WERI-Rb-1 (cell line): ENCODE data around the gene EVL.

Experiments
- DNase-seq: peaks from one replicate; pipeline ENCODE4 v3.0.0-alpha.2; 2020
- H3K27ac ChIP-seq: fragments of 250-450 bp; sonication (Bioruptor Pico); 2 replicates; pipeline ENCODE4 v1.5.1; 2020; ENCODE audit warnings: mild to moderate bottlenecking, moderate library complexity
- H3K27me3 ChIP-seq: fragments of 250-450 bp; sonication (Bioruptor Pico); 2 replicates; pipeline ENCODE4 v1.5.1; 2021; ENCODE audit warnings: mild to moderate bottlenecking, low read depth, moderate library complexity; ENCODE audit not compliant: insufficient read depth, severe bottlenecking
- H3K36me3 ChIP-seq: fragments of 250-450 bp; sonication (Bioruptor Pico); 2 replicates; pipeline ENCODE4 v1.5.1; 2020; ENCODE audit warnings: mild to moderate bottlenecking, moderate library complexity
- H3K4me3 ChIP-seq: 2 replicates; pipeline ENCODE4 v1.5.1; 2011; ENCODE audit warnings: low read depth, mild to moderate bottlenecking, control low read depth, low read length
- H3K9me3 ChIP-seq: fragments of 250-450 bp; sonication (Bioruptor Pico); 2 replicates; pipeline ENCODE4 v1.5.1; 2021; ENCODE audit warnings: mild to moderate bottlenecking, moderate library complexity; ENCODE audit not compliant: severe bottlenecking
- TF ChIP-seq, protein P1 (sequence below): IDR thresholded peaks from 2 replicates; pipeline ENCODE4 v1.5.1; 2011; ENCODE audit warnings: low read depth, mild to moderate bottlenecking, control low read depth, inconsistent platforms, low read length

The EVL gene, protein sequence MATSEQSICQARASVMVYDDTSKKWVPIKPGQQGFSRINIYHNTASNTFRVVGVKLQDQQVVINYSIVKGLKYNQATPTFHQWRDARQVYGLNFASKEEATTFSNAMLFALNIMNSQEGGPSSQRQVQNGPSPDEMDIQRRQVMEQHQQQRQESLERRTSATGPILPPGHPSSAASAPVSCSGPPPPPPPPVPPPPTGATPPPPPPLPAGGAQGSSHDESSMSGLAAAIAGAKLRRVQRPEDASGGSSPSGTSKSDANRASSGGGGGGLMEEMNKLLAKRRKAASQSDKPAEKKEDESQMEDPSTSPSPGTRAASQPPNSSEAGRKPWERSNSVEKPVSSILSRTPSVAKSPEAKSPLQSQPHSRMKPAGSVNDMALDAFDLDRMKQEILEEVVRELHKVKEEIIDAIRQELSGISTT

DNA sequence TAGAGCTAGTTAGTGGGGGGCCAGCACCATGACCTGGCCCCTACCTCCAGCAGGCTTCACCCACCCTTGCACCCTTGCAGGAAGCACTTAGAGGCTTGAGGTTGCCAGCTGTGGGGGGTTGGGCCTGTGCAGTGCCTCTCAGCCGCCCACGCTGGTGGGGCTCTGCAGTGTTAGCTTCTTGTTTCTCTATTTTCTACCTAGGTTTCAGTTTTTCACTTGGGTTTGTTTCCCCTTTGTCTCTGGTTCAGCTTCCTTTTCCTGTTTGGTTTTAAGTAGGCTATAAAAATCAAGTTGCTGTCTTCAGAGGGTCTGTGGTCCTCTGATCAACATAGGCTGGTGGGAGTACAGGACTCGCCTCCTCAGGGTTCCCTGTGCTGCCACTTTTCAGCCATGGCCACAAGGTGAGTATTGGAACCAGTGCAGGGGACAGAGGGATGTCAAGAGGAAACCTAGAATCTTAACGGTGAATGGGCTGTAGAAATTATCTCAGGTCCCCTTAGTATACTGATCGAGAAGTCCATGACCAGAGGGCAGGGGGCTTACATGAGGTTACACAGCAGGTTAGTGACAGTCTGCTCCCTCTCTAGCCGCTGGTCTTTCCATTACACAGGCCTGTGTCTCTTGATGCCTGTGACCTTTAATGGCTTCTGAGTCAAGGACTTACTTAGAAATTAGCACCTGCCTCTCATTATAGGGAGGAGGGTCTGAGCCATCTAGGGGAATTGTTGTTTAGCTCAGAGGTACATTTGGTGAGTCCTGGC lies at the start of gene EVL:
EVL (plus strand) TSS at position 312 of the 761 bp plus-strand sequence; CDS start at position 391, 79 bp downstream.
- H3K36me3 ChIP-seq, result no peaks in the 10 kb centered on the region
- no peak within 1 kb of the TSS for H3K27ac ChIP-seq
- no peak for DNase-seq
- H3K9me3 ChIP-seq, result no peaks in the 10 kb centered on the region
- TF ChIP-seq, protein P1, sequence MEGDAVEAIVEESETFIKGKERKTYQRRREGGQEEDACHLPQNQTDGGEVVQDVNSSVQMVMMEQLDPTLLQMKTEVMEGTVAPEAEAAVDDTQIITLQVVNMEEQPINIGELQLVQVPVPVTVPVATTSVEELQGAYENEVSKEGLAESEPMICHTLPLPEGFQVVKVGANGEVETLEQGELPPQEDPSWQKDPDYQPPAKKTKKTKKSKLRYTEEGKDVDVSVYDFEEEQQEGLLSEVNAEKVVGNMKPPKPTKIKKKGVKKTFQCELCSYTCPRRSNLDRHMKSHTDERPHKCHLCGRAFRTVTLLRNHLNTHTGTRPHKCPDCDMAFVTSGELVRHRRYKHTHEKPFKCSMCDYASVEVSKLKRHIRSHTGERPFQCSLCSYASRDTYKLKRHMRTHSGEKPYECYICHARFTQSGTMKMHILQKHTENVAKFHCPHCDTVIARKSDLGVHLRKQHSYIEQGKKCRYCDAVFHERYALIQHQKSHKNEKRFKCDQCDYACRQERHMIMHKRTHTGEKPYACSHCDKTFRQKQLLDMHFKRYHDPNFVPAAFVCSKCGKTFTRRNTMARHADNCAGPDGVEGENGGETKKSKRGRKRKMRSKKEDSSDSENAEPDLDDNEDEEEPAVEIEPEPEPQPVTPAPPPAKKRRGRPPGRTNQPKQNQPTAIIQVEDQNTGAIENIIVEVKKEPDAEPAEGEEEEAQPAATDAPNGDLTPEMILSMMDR, result no peak
- no peaks in the 10 kb centered on the region for H3K27me3 ChIP-seq
- H3K4me3 ChIP-seq, result no peak within 1 kb of the TSS

DNA sequence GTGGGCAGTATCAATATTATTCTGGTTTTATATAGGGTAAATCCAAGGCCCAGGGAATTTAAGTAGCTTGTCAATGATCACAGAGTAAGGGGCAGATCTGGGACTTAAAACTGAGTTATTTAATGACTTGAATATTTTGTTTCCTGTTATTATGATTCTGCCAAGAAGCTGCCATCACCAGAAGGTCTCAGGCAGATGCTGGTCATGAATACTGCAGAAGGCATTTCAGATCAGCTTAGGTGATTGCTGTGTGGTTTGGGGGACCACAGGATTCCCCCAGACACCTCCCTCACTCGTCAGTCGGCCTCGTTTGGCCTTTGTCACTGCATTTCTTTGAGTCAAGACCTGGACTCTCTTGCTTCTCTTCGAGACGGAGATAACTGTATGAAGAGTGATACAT lies 47.7 kb upstream of the EVL start:
- Histone ChIP-seq H3K27ac (no peak overlapping the region), H3K4me3 (no peak overlapping the region), H3K36me3 (no peaks in the 10 kb centered on the region), H3K9me3 (no peaks in the 10 kb centered on the region), H3K27me3 (no peaks in the 10 kb centered on the region)
- TF ChIP-seq, protein P1, result no peak
- DNase-seq, result no peak

DNA sequence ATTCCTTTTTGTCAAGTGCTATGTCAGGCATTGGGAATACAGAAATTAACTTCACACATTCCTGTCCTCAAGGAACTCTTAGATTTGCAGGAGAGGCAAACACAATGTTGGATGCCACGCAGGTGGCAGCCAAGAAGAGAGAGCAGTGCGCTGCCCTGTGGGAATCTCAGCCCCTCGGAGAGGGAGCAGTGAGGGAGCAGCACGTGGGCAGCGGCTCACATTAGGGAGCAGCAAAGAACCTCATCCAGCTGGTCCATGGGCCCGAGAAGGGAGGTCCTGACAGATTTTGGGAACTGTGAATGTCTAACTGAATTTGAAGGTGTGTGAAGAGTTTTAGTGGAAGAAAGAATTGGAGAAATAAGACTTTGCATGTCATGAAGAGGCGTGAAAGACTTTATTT lies 47.2 kb upstream of the EVL start:
- no peak for DNase-seq
- Histone ChIP-seq H3K9me3 (no peaks in the 10 kb centered on the region), H3K4me3 (no peak overlapping the region), H3K27me3 (no peaks in the 10 kb centered on the region), H3K36me3 (no peaks in the 10 kb centered on the region), H3K27ac (no peak overlapping the region)
- TF ChIP-seq, protein P1, result no peak

DNA sequence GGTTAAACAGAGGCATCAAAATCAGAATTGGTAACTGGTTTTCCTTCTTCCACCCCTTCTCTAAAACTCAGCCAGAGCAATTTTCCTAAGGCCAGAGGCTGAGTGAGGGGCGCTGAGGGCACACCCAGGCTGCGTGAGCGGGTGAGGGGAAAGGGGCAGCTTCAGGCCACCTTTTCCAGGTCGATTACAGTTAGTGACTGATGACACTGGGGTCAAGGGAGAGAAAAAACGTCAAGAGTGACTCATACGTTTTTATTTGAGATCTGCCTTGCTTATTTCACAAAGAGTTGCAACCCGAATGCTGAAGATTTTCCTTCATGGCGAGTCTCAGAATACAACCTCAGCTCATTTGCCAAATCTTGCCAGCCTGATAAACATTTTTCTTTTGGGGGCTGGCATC lies 46.7 kb upstream of the EVL start:
- H3K4me3 ChIP-seq, result no peak overlapping the region
- H3K27ac ChIP-seq, result peak overlapping the region; percentile 46; the same call in 1 of the 2 replicates
- DNase-seq, result no peak
- TF ChIP-seq, protein P1, result no peak
- no peaks in the 10 kb centered on the region for H3K27me3 ChIP-seq
- H3K36me3 ChIP-seq, result no peaks in the 10 kb centered on the region
- no peaks in the 10 kb centered on the region for H3K9me3 ChIP-seq

DNA sequence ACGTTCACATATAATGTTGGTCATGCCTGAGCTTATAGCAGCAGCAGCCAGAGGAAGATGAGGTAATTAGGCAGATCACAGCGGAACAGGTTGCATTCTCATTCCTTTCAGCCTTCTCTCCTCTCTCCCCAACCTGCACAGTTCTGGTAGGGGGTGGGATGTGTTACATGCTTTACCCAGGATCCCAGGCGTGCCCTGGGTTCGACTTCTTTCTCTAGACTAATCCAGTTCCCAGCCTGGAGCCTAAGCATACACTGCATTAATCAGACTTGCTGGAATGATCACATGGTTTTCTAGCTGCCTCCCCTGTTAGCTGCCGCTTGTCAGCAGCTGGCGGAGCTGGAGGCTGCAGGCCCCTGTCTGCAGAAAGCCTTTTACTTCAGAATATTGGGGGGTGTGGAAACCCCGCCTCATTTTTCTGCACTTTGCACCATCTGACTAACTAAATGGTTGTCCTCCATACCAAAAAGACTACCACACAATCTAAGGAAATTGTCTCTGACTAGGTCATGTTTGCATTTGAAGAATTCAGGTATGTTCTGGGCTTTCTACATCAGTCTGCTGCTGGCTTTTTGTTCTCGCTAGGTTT lies 46.0 kb upstream of the EVL start:
- Histone ChIP-seq H3K9me3 (no peaks in the 10 kb centered on the region), H3K27me3 (no peaks in the 10 kb centered on the region), H3K36me3 (no peaks in the 10 kb centered on the region), H3K27ac (peak overlapping the region; percentile 46), H3K4me3 (no peak overlapping the region)
- peak; percentile 82 for DNase-seq
- TF ChIP-seq, protein P1, result no peak
